Loucy (cell line): Measurements from ENCODE around the gene ZNF808.

ENCODE experiments used
- CTCF ChIP-seq: fragments of 200-600 bp; sonication (generic); conservative IDR thresholded peaks from 2 replicates; pipeline ENCODE4 v1.5.1; 2014; ENCODE audit warnings: mild to moderate bottlenecking, antibody characterized with exemption, low read length
- EZH2phosphoT487 ChIP-seq: fragments of 200-600 bp; IDR thresholded peaks from 2 replicates; pipeline ENCODE4 v1.6.1; 2018; ENCODE audit warnings: antibody characterized with exemption, mild to moderate bottlenecking, moderate library complexity, borderline replicate concordance

- no peak for TF ChIP-seq CTCF
- no peak for TF ChIP-seq EZH2phosphoT487
Observed at GRCh38 chr19:52557231-52557995, 29.9 kb downstream of the ZNF808 start.
